Testis (tissue), 2 donors: Measurements from ENCODE around the gene NAV1.

Experiments
- POLR2A ChIP-seq: fragments of 450-650 bp; IDR thresholded peaks from one replicate; pipeline ENCODE4 v1.6.1; 2017; ENCODE audit warnings: antibody characterized with exemption, mild to moderate bottlenecking, moderate library complexity
- TF ChIP-seq, protein P1 (sequence below), 3 experiments: fragments of 450-650 bp in 2 of 3; fragments of 200-600 bp in 1 of 3; sonication (generic) in 1 of 3; IDR thresholded peaks; one replicate each; pipeline ENCODE4 v1.5.1; 2016 to 2019; ENCODE audit warnings: antibody characterized with exemption in 3 of 3, mild to moderate bottlenecking in 2 of 3, moderate library complexity in 1 of 3

DNA sequence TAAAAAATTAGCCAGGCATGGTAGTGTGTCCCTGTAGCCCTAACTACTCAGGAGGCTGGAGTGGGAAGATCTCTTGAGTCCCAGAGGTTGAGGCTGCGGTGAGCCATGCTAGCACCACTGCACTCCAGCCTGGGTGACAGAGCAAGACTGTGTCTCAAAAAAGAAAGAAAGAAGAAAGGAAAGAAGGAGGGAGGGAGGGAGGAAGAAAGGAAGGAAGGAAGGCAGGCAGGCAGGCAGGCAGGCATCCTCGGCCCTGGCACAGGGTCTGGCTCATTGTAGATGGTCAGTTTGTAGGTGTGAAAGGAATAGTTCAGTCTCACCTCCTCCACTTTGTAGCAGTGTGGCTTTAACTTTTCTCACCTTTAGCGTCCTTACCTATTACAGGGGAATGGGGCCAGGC, 25.0 kb downstream of the NAV1 start:
- TF ChIP-seq, protein P1, sequence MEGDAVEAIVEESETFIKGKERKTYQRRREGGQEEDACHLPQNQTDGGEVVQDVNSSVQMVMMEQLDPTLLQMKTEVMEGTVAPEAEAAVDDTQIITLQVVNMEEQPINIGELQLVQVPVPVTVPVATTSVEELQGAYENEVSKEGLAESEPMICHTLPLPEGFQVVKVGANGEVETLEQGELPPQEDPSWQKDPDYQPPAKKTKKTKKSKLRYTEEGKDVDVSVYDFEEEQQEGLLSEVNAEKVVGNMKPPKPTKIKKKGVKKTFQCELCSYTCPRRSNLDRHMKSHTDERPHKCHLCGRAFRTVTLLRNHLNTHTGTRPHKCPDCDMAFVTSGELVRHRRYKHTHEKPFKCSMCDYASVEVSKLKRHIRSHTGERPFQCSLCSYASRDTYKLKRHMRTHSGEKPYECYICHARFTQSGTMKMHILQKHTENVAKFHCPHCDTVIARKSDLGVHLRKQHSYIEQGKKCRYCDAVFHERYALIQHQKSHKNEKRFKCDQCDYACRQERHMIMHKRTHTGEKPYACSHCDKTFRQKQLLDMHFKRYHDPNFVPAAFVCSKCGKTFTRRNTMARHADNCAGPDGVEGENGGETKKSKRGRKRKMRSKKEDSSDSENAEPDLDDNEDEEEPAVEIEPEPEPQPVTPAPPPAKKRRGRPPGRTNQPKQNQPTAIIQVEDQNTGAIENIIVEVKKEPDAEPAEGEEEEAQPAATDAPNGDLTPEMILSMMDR (IDR thresholded peaks at IDR 0.05) = no peak
- TF ChIP-seq POLR2A = no peak
